Inflammatory macrophage treated with lipopolysaccharide for 4 hours (primary cell): ENCODE results near the gene SPNS3.

Experiments
- DNase-seq: peaks from one replicate; pipeline ENCODE4 v3.0.0-alpha.2; 2020

SPNS3 gene

GRCh38 chr17:4436381-4436780, 2.6 kb downstream of the SPNS3 start:
- DNase-seq, result no peak

GRCh38 chr17:4436846-4437245, 3.1 kb downstream of the SPNS3 start:
- peak; percentile 58 for DNase-seq

DNA sequence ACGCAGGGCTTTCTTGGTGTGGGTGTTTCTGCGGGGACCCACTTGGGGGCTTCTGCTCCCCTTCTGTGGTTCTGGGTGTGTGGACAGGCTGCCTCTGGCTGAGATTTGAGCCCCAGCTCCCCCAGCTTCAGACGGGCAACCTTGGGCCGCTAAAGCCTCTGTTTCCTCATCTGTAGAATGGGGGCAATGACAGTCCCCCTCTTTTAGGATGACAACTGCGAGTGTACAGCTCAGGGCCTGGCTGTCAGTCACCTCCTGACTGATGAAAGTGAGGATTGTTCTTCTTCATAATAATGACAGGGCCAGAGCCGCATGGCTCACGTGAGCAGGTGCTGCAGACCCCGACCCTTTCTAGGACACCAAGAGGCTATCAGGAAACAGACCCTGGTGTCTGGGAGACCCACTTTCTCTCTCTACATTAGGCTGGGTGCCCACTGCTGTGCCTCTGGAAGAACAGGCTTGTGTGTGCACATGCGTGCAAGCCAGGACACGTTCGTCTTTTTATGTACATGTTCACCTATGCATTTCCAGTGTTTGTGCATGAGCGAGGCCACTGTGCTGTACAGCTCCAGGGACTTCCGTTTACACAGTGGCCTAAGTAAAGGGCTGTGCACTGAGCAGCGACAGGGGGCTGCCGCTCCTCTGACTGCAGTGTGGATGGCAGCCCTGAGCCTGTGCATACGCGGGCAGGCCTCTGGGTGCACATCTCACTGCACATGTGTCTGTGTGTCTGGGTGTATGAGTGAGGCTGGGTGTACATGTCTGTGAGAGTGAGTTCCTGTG, 4.6 kb downstream of the SPNS3 start:
- DNase-seq, result no peak

GRCh38 chr17:4440021-4440420, 6.3 kb downstream of the SPNS3 start:
- DNase-seq, result no peak

DNA sequence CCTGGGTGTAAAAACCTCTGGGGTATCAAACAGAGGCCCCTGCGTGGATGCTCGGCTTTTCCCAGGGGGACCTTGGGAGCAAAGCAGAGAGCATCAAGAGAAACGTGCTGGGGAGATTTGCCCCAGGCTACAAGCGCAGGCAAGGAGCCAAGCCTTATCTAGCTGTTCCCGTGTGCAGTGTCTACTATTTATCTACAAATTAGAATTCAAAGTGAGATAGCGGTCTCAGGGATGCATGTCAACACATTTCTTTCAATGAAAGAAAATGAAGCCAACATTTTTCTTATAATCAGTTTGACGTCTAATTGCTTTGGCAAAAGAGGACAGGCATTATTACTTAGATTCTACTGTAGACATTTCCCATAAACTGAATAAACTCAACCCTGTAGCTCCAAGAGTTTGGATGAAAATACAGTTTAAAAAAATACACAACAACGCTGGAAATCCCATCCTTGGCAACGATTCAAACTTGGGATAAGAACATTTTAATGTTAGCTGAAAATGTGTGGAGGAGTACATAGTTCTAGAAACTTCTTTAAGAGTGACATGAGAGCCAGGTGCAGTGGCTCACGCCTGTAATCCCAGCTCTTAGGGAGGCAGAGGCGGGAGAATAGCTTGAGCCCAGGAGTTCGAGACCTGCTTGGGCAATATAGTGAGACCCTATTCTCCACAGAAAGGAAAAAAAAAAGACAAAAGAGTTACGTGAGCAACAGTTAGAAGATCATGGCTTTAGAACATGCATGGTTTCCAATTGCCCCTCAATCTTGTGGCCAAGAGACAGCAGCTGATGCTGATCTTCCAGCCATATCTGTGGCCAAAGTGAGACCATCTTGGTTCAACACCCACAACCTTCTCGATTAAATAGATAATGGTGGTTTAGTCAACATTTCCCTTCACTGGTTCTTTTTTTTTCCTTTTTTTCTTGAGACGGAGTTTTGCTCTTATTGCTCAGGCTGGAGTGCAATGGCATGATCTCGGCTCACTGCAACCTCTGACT, 7.2 kb downstream of the SPNS3 start:
- no peak for DNase-seq

- no peak for DNase-seq
Measured at GRCh38 chr17:4442582-4442981, 8.8 kb downstream of the SPNS3 start.

GRCh38 chr17:4443476-4443875, 9.7 kb downstream of the SPNS3 start:
- DNase-seq, result no peak

- DNase-seq, result no peak
Measured at GRCh38 chr17:4444782-4445473, 11.2 kb downstream of the SPNS3 start.

DNA sequence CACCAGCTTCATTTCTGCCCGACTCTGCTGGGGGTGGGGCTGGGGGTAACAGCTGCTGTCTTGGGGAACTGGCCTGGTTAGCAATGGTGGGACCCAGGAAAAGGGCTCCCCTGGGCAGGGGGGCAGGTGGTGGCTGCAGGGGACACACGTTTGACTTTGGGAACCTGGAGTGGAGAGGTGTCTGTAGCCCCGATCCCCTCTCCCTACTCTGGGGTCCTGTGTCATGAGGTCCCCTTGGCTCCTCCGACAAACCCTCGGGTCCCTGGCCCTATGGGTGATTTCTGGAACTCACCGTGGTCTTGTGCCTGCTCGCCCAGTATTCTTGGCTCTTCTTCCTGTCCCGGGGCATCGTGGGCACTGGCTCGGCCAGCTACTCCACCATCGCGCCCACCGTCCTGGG, 12.0 kb downstream of the SPNS3 start:
- DNase-seq, result no peak

DNA sequence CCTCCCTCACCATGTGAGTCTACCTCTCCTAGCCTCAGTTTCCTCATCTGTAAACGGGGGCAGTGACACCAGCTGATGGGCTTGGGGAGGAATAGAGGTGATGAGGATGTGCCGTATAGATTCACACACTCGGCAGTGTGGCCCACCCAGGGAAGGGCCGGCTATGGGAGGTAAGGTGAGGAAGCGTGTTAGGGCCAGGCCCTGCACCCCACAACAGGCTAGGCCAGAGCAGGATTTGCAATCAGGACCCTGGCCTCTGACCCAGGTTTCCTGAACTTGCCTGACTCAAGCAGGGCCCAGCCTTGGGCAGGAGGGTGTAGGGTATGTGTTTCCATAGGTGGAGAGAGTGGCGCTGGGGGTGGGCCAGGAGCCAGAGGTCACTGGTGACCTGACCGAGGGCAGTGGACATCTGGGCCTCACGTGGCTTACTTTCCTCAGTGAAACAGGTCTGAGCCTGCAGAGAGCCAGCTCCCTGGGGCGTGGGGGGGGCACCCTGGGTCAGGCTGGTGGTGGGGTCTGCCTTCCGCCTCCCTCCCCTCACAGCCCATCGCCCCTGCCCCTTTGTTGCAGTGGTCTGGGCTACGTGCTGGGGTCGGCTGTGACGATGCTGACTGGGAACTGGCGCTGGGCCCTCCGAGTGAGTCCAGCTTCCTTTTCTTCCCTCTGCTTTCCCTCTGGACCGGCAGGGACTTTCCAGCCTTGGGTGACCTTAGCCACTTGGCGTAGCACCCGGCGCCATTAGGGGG, 12.8 kb downstream of the SPNS3 start:
- no peak for DNase-seq

DNA sequence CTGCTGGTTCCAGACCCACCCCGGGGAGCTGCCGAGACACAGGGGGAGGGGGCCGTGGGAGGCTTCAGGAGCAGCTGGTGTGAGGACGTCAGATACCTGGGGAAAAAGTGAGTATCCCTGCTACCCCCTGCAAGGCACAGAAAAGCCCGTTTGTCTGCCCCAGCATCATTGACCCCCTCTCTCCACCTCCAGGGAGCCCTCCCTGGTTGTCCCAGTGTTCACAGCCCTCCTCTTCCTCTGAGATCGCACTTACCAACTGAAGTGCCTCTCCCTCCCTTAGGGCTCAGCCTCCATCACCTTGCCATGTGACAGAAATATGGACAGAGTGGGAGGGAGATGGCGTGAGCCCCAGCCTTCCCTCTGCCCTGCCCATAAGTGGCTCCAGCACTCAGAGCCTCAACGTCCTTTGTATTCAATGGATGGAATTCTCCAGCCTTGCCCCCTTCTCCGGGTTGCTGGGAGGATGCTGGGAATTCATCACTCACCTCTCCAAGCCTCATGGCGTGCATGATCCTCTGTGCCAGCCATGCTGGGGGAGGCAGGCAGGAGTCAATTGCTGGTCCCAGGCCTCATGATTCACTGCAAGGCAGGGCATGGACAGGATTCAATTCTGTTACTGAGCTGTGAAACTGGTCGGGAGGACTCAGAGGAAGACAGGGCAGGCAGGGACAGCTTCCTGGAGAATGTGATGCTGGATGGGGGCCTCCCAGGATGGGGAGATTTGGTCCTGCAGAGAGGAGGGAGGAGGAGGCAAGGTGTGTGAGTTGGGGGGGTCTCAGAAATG, 14.6 kb downstream of the SPNS3 start:
- no peak for DNase-seq

DNA sequence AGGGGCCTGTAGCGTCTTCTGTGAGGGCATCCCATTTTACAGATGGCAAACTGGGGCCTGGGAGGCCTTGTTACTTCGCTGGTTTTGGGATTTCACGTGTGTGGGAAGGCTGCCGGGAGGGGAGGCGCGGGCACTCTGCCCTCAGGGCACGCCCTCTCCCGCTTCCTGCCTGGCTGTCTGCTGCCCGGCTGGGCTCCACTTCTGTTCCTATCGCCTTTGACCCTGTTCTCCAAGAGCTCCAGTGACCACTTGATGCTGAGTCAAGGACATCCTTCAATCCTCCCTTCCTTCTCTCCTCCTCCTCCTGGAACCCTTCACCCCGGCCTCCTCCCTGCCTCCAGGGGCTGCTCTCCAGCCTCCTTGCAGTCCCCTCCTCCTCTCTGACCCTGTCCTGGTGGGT, 16.0 kb downstream of the SPNS3 start:
- peak; percentile 22 for DNase-seq

- no peak for DNase-seq
Measured at GRCh38 chr17:4450710-4451316, 17.1 kb downstream of the SPNS3 start.

DNA sequence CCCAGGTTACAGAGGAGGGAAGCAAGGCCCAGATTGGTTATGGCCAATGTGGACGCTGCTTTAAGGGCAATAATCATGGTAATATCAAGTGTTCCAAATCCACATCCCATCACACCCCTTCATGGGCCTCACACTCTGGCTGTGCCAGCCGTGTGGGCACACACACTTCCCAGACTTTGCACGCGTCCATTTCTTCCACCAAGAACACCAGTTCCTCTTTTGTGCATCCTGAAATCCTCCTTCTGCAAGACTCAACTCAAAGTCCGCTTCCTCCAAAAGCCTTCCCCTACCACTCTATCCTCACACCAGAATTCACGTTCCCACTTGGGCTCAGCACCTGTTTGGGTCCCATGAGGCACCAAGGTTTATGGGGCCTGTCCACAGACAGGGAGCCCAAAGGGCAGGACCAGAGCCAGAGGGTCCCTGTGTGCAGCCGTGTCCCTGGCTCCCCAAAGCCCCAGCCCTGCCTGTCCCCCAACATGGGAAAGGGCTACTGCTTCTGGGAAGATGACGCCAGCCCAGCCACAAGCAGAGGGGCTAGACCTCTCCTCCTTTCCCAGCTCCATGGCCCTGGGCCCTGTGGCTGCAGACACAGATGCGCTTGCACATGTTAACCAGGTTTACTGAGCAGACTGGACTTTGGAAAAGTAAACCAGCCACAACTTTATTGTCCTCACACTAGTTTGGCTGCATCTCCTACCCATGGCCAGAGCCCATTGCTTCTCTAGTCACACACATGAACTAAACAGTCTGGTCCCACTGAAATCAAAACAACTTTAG, 20.3 kb downstream of the SPNS3 start:
- peak; percentile 14 for DNase-seq

- DNase-seq, result no peak
Measured at GRCh38 chr17:4460661-4461060, 26.9 kb downstream of the SPNS3 start.

GRCh38 chr17:4463818-4464476, 30.2 kb downstream of the SPNS3 start:
- no peak for DNase-seq

DNA sequence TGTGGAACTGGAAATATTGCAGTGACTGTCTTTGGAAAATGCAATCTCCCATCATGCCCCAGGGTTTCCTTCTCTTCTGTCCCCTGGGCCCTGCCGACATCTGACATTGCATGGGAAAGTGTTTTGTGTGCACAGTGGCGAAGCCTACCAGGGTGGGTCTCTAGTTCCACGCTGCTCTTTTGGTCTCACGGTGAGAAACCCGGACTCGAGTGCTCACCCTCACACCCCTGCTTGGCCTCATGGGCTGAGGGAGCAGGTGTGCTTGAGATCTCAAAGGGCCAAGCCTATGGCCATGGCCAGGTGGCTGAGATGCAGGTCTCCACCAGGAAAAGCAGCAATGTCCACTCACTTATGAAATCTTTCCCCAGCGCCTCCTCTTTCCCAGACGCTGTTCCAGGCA, 32.0 kb downstream of the SPNS3 start:
- no peak for DNase-seq

- DNase-seq, result no peak
Measured at GRCh38 chr17:4467287-4467686, 33.5 kb downstream of the SPNS3 start.

GRCh38 chr17:4469552-4469951, 35.8 kb downstream of the SPNS3 start:
- no peak for DNase-seq

DNA sequence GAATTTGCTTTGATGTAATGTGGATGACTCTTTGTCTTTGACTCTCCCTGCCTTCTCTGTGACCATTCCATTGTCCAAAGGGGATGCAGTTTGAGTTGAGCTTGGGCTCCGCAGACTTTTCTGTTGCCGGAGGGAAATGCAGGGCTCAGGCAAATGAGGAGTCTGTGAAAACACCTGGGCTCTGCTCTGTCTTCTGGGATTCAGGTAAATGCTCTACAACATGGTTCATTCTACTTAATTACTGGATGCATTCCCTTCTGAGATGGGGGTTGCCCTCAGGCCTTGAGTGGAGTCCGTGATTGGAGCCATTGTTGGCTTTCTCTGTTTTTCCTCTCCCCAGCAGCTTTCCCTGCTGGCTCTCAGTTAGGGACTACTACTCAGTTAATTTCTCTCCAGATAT, 38.5 kb downstream of the SPNS3 start:
- no peak for DNase-seq
